ENCODE results near the gene RALGAPA1.
"Not testable (repeated sequence)": the region's sequence is repeated elsewhere in the genome, so short reads cannot be mapped to it uniquely, and the experiment has no call there.

The RALGAPA1 gene

GRCh38 chr14:35808638-35809563 lies at the start of gene RALGAPA1:
Gene RALGAPA1, minus strand, starts transcription at chr14:35809295. Its CDS starts 460 bp downstream, at chr14:35808835.
- DNase-seq (ENCODE audit: extremely low spot score, insufficient read length, low read depth) (peak; percentile 77), FAIRE-seq (peak; percentile 96)

GRCh38 chr14:35858521-35859209 lies 49.6 kb upstream of the RALGAPA1 start:
- FAIRE-seq (no peak), DNase-seq (ENCODE audit: extremely low spot score, insufficient read length, low read depth) (no peak)

GRCh38 chr14:35855876-35856481 lies 46.9 kb upstream of the RALGAPA1 start:
- DNase-seq (ENCODE audit: extremely low spot score, insufficient read length, low read depth) (peak; percentile 40), FAIRE-seq (peak; percentile 97)

- no peak for DNase-seq (ENCODE audit: extremely low spot score, insufficient read length, low read depth)
- FAIRE-seq, result peak; percentile 53
These were observed 45.7 kb upstream of the RALGAPA1 start for GRCh38 chr14:35854696-35855270.

- DNase-seq (ENCODE audit: extremely low spot score, insufficient read length, low read depth), result no peak
- no peak for FAIRE-seq
These were observed 44.1 kb upstream of the RALGAPA1 start for GRCh38 chr14:35853225-35853624.

GRCh38 chr14:35851823-35852222 lies 42.7 kb upstream of the RALGAPA1 start:
- DNase-seq (ENCODE audit: extremely low spot score, insufficient read length, low read depth), result no peak
- FAIRE-seq, result peak; percentile 5

- DNase-seq (ENCODE audit: extremely low spot score, insufficient read length, low read depth) (no peak), FAIRE-seq (no peak)
These were observed 40.0 kb upstream of the RALGAPA1 start for GRCh38 chr14:35849122-35849521.

GRCh38 chr14:35847636-35848035 lies 38.5 kb upstream of the RALGAPA1 start:
- DNase-seq (ENCODE audit: extremely low spot score, insufficient read length, low read depth), result no peak
- no peak for FAIRE-seq

GRCh38 chr14:35844494-35844893 lies 35.4 kb upstream of the RALGAPA1 start:
- no peak for DNase-seq (ENCODE audit: extremely low spot score, insufficient read length, low read depth)
- FAIRE-seq, result no peak

- FAIRE-seq; DNase-seq (ENCODE audit: extremely low spot score, insufficient read length, low read depth): not testable (repeated sequence)
These were observed 33.1 kb upstream of the RALGAPA1 start for GRCh38 chr14:35842245-35842644.

- not testable (repeated sequence) for DNase-seq (ENCODE audit: extremely low spot score, insufficient read length, low read depth); FAIRE-seq
These were observed 32.6 kb upstream of the RALGAPA1 start for GRCh38 chr14:35841704-35842103.

- DNase-seq (ENCODE audit: extremely low spot score, insufficient read length, low read depth) (no peak), FAIRE-seq (no peak)
These were observed 26.3 kb upstream of the RALGAPA1 start for GRCh38 chr14:35835208-35835982.

GRCh38 chr14:35829449-35829848 lies 20.4 kb upstream of the RALGAPA1 start:
- no peak for DNase-seq (ENCODE audit: extremely low spot score, insufficient read length, low read depth)
- FAIRE-seq, result no peak

- FAIRE-seq, result no peak
These were observed 18.8 kb upstream of the RALGAPA1 start for GRCh38 chr14:35827678-35828472.

GRCh38 chr14:35826952-35827416 lies 17.9 kb upstream of the RALGAPA1 start:
- DNase-seq (ENCODE audit: extremely low spot score, insufficient read length, low read depth) (no peak), FAIRE-seq (no peak)

More at GRCh38 chr14:35827678-35828472, 18.8 kb upstream of the RALGAPA1 start:
- no peak for DNase-seq (ENCODE audit: extremely low spot score, insufficient read length, low read depth)

GRCh38 chr14:35826218-35826951 lies 17.3 kb upstream of the RALGAPA1 start, which contains the start of gene BRMS1L:
Gene BRMS1L, plus strand, starts transcription at chr14:35826338. Its CDS starts 179 bp downstream, at chr14:35826517.
- FAIRE-seq (peak; percentile 100), DNase-seq (ENCODE audit: extremely low spot score, insufficient read length, low read depth) (peak; percentile 96)

GRCh38 chr14:35825968-35826217 lies 16.8 kb upstream of the RALGAPA1 start:
- no peak for DNase-seq (ENCODE audit: extremely low spot score, insufficient read length, low read depth)
- no peak for FAIRE-seq

Measured in GM18507 (cell line).